ENCODE results near the gene SYP. TPM values are rescaled to one million over a fixed set of nuclear protein-coding genes. Genes with fewer than 3 reads are reported as not detected.

Gene SYP
- total and polyA plus RNA-seq, 4 donors: 0.30 to 0.67 (median 0.47) TPM

DNA sequence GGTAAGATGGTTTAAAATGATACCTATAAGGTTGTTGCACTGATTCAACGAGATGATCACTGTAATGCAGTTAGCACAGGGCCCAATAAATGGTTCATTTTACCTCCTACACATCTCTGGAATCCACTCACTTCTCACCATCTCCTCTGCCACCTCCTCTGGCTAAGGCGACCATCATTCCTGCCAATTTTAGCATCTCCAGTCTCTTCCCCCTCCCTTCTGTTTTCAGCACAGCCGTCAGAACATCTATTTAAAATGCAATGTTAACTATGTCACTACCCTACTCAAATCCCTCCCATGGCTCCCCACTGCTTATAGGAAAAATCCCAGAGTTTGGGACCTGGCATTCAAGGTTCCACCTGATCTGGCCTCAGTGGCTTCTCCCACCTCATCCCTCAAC lies 3.5 kb upstream of the SYP start:
- 74% methylated on average over 3 of the region's 3 CpGs for WGBS
- TF ChIP-seq GABPA (IDR thresholded peaks at IDR 0.05 in 1 of 2, conservative IDR thresholded peaks at IDR 0.05 in 1 of 2) (no peak), EGR1 (IDR thresholded peaks at IDR 0.05; ENCODE audit: low read depth in 2 of 2) (no peak), HNF4A (conservative IDR thresholded peaks at IDR 0.05) (no peak), HNF4G (IDR thresholded peaks at IDR 0.05) (no peak), RXRA (IDR thresholded peaks at IDR 0.05) (no peak), FOXA2 (IDR thresholded peaks at IDR 0.05) (no peak), NR2F2 (IDR thresholded peaks at IDR 0.05) (no peak), RAD21 (IDR thresholded peaks at IDR 0.05) (no peak), FOXA1 (IDR thresholded peaks at IDR 0.05) (no peak), TAF1 (conservative IDR thresholded peaks at IDR 0.05) (no peak), SP1 (IDR thresholded peaks at IDR 0.05) (no peak), YY1 (IDR thresholded peaks at IDR 0.05) (no peak), JUND (IDR thresholded peaks at IDR 0.05) (no peak)
- TF ChIP-seq, protein P1, sequence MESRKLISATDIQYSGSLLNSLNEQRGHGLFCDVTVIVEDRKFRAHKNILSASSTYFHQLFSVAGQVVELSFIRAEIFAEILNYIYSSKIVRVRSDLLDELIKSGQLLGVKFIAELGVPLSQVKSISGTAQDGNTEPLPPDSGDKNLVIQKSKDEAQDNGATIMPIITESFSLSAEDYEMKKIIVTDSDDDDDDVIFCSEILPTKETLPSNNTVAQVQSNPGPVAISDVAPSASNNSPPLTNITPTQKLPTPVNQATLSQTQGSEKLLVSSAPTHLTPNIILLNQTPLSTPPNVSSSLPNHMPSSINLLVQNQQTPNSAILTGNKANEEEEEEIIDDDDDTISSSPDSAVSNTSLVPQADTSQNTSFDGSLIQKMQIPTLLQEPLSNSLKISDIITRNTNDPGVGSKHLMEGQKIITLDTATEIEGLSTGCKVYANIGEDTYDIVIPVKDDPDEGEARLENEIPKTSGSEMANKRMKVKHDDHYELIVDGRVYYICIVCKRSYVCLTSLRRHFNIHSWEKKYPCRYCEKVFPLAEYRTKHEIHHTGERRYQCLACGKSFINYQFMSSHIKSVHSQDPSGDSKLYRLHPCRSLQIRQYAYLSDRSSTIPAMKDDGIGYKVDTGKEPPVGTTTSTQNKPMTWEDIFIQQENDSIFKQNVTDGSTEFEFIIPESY (IDR thresholded peaks at IDR 0.05): no peak
- TF ChIP-seq, protein P2, sequence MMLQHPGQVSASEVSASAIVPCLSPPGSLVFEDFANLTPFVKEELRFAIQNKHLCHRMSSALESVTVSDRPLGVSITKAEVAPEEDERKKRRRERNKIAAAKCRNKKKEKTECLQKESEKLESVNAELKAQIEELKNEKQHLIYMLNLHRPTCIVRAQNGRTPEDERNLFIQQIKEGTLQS (IDR thresholded peaks at IDR 0.05): no peak
- TF ChIP-seq, protein P3, sequence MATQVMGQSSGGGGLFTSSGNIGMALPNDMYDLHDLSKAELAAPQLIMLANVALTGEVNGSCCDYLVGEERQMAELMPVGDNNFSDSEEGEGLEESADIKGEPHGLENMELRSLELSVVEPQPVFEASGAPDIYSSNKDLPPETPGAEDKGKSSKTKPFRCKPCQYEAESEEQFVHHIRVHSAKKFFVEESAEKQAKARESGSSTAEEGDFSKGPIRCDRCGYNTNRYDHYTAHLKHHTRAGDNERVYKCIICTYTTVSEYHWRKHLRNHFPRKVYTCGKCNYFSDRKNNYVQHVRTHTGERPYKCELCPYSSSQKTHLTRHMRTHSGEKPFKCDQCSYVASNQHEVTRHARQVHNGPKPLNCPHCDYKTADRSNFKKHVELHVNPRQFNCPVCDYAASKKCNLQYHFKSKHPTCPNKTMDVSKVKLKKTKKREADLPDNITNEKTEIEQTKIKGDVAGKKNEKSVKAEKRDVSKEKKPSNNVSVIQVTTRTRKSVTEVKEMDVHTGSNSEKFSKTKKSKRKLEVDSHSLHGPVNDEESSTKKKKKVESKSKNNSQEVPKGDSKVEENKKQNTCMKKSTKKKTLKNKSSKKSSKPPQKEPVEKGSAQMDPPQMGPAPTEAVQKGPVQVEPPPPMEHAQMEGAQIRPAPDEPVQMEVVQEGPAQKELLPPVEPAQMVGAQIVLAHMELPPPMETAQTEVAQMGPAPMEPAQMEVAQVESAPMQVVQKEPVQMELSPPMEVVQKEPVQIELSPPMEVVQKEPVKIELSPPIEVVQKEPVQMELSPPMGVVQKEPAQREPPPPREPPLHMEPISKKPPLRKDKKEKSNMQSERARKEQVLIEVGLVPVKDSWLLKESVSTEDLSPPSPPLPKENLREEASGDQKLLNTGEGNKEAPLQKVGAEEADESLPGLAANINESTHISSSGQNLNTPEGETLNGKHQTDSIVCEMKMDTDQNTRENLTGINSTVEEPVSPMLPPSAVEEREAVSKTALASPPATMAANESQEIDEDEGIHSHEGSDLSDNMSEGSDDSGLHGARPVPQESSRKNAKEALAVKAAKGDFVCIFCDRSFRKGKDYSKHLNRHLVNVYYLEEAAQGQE (IDR thresholded peaks at IDR 0.05): no peak
- TF ChIP-seq, protein P4, sequence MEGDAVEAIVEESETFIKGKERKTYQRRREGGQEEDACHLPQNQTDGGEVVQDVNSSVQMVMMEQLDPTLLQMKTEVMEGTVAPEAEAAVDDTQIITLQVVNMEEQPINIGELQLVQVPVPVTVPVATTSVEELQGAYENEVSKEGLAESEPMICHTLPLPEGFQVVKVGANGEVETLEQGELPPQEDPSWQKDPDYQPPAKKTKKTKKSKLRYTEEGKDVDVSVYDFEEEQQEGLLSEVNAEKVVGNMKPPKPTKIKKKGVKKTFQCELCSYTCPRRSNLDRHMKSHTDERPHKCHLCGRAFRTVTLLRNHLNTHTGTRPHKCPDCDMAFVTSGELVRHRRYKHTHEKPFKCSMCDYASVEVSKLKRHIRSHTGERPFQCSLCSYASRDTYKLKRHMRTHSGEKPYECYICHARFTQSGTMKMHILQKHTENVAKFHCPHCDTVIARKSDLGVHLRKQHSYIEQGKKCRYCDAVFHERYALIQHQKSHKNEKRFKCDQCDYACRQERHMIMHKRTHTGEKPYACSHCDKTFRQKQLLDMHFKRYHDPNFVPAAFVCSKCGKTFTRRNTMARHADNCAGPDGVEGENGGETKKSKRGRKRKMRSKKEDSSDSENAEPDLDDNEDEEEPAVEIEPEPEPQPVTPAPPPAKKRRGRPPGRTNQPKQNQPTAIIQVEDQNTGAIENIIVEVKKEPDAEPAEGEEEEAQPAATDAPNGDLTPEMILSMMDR (IDR thresholded peaks at IDR 0.05; ENCODE audit: low read depth, low read length, missing input control): no peak
- TF ChIP-seq, protein P5, sequence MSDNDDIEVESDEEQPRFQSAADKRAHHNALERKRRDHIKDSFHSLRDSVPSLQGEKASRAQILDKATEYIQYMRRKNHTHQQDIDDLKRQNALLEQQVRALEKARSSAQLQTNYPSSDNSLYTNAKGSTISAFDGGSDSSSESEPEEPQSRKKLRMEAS (IDR thresholded peaks at IDR 0.05): no peak
- no peaks in the 10 kb centered on the region for H3K36me3 ChIP-seq (ENCODE audit: control insufficient read depth in 4 of 4, insufficient read depth in 3 of 4, low read depth in 1 of 4, low read length in 3 of 4)
- DNase-seq (ENCODE audit: low spot score): no peak
- H3K9me3 ChIP-seq (ENCODE audit: control insufficient read depth in 4 of 4, low read length in 3 of 4): no peaks in the 10 kb centered on the region
- H3K9ac ChIP-seq (ENCODE audit: low read depth in 1 of 2, low read length in 2 of 2): no peak overlapping the region
- H3K4me3 ChIP-seq (ENCODE audit: low read depth in 1 of 3, low read length in 3 of 3): no peak overlapping the region
- H3K27ac ChIP-seq (ENCODE audit: low read depth in 1 of 2, low read length in 2 of 2): no peak overlapping the region
- no peaks in the 10 kb centered on the region for H3K27me3 ChIP-seq (ENCODE audit: control insufficient read depth in 4 of 4, insufficient read depth in 4 of 4, low read length in 3 of 4)
- H3K4me1 ChIP-seq (ENCODE audit: control insufficient read depth in 4 of 4, insufficient read depth in 4 of 4, low read length in 3 of 4): peaks cover 0 to 4% (median 2%) of the 10 kb centered on the region in 4 donors
